Neutrophil (primary cell): ENCODE results near the gene FANCE.

Source experiments
- H3K27ac ChIP-seq: fragments of 200-600 bp; sonication (generic); 2 replicates; pipeline ENCODE4 v1.5.1; 2016; ENCODE audit warnings: mild to moderate bottlenecking, moderate library complexity
- H3K27me3 ChIP-seq: fragments of 200-600 bp; sonication (generic); 2 replicates; pipeline ENCODE4 v1.6.0; 2016; ENCODE audit warnings: mild to moderate bottlenecking
- H3K36me3 ChIP-seq: fragments of 200-600 bp; sonication (generic); 2 replicates; pipeline ENCODE4 v1.5.1; 2017
- H3K4me1 ChIP-seq, 2 experiments: fragments of 200-600 bp in 1 of 2; sonication (generic) in 1 of 2; 1 replicate in 1 of 2; 2 replicates in 1 of 2; pipeline versions ENCODE4 v1.5.1 to v1.6.1; 2013 to 2016; ENCODE audit warnings: low read depth in 1 of 2, low read length in 1 of 2, mild to moderate bottlenecking in 1 of 2, moderate library complexity in 1 of 2; ENCODE audit not compliant: control insufficient read depth in 1 of 2, insufficient read depth in 1 of 2
- H3K4me3 ChIP-seq, 2 experiments: fragments of 200-600 bp in 1 of 2; sonication (generic) in 1 of 2; 1 replicate in 1 of 2; 2 replicates in 1 of 2; pipeline ENCODE4 v1.5.1; 2013 to 2016; ENCODE audit warnings: low read depth in 1 of 2, low read length in 1 of 2, mild to moderate bottlenecking in 1 of 2, moderate library complexity in 1 of 2
- H3K9me3 ChIP-seq: fragments of 200-600 bp; sonication (generic); 2 replicates; pipeline ENCODE4 v1.5.1; 2016
- CTCF ChIP-seq: fragments of 200-600 bp; sonication (generic); IDR thresholded peaks from 2 replicates; pipeline ENCODE4 v1.5.1; 2016; ENCODE audit warnings: antibody characterized with exemption

Gene FANCE

GRCh38 chr6:35448191-35448590, 3.9 kb upstream of the FANCE start:
- Histone ChIP-seq H3K4me1 (peaks cover 23 to 36% of the 10 kb centered on the region in 2 experiments), H3K9me3 (no peaks in the 10 kb centered on the region)

GRCh38 chr6:35449287-35449881, 2.8 kb upstream of the FANCE start:
- H3K9me3 ChIP-seq = no peaks in the 10 kb centered on the region
- no peak overlapping the region for H3K4me3 ChIP-seq
- H3K27ac ChIP-seq = no peak overlapping the region
- no peaks in the 10 kb centered on the region for H3K36me3 ChIP-seq
- H3K27me3 ChIP-seq = no peaks in the 10 kb centered on the region
- peaks cover 35 to 47% of the 10 kb centered on the region in 2 experiments for H3K4me1 ChIP-seq
- peak; percentile 60 for TF ChIP-seq CTCF

More at GRCh38 chr6:35448191-35448590, 3.9 kb upstream of the FANCE start:
- TF ChIP-seq CTCF = no peak
- H3K4me3 ChIP-seq = no peak overlapping the region
- no peak overlapping the region for H3K27ac ChIP-seq
- H3K36me3 ChIP-seq = no peaks in the 10 kb centered on the region
- peaks cover 5% of the 10 kb centered on the region for H3K27me3 ChIP-seq

- Histone ChIP-seq H3K36me3 (peaks cover under 1% of the 10 kb centered on the region), H3K9me3 (no peaks in the 10 kb centered on the region), H3K27ac (peak overlapping the region; percentile 59), H3K4me3 (peak overlapping the region; percentile 76 to 82), H3K4me1 (peaks cover 36 to 42% of the 10 kb centered on the region in 2 experiments), H3K27me3 (no peaks in the 10 kb centered on the region)
- no peak for TF ChIP-seq CTCF
These were observed 570 bp upstream of the FANCE start for GRCh38 chr6:35451354-35452182.

GRCh38 chr6:35453236-35453635, 1.1 kb downstream of the FANCE start:
- peak overlapping the region; percentile 76 to 82 for H3K4me3 ChIP-seq
- TF ChIP-seq CTCF = no peak
- peaks cover 8% of the 10 kb centered on the region for H3K36me3 ChIP-seq
- no peaks in the 10 kb centered on the region for H3K9me3 ChIP-seq
- no peak overlapping the region for H3K27ac ChIP-seq
- no peaks in the 10 kb centered on the region for H3K27me3 ChIP-seq
- peaks cover 36 to 42% of the 10 kb centered on the region in 2 experiments for H3K4me1 ChIP-seq

- Histone ChIP-seq H3K9me3 (no peaks in the 10 kb centered on the region), H3K27ac (no peak overlapping the region), H3K36me3 (peaks cover 14% of the 10 kb centered on the region), H3K4me1 (peaks cover 33 to 36% of the 10 kb centered on the region in 2 experiments), H3K4me3 (no peak overlapping the region), H3K27me3 (no peaks in the 10 kb centered on the region)
- TF ChIP-seq CTCF = no peak
These were observed 2.4 kb downstream of the FANCE start for GRCh38 chr6:35454391-35455110.
